ENCODE data around the gene L2HGDH. TPM values are rescaled to one million over a fixed set of nuclear protein-coding genes. Genes with fewer than 3 reads are reported as not detected.

The L2HGDH gene
- polyA plus RNA-seq, 3 donors: 0.11 to 0.86 (median 0.48) TPM

- no peak overlapping the region for H3K4me2 ChIP-seq (replicated peaks; ENCODE audit: extremely low read depth, low read length, poor library complexity, severe bottlenecking)
- Mint-ChIP-seq H3K9me3 (no peaks in the 10 kb centered on the region), H3K27me3 (ENCODE audit: low read depth in 3 of 3) (no peaks in the 10 kb centered on the region), H3K27ac (no peak overlapping the region), H3K36me3 (no peaks in the 10 kb centered on the region), H3K4me3 (no peak overlapping the region), H3K4me1 (no peaks in the 10 kb centered on the region)
- no peaks in the 10 kb centered on the region for H4K20me1 ChIP-seq (ENCODE audit: insufficient read depth, low read length)
- no peaks in the 10 kb centered on the region for H3K36me3 ChIP-seq (replicated peaks in 1 of 2; ENCODE audit: control insufficient read depth in 1 of 2, insufficient read depth in 2 of 2, low read length in 2 of 2)
- H3K9ac ChIP-seq (ENCODE audit: insufficient read depth, low read length, poor library complexity, severe bottlenecking): no peak overlapping the region
- no peak for TF ChIP-seq CTCF (IDR thresholded peaks at IDR 0.05)
- no peaks in the 10 kb centered on the region for H3K9me3 ChIP-seq (replicated peaks in 1 of 2; ENCODE audit: control insufficient read depth in 1 of 2, insufficient read depth in 1 of 2, low read length in 2 of 2)
- no peak overlapping the region for H3K4me3 ChIP-seq (replicated peaks in 1 of 3; ENCODE audit: low read depth in 2 of 3, low read length in 3 of 3)
- no peaks in the 10 kb centered on the region for H3K79me2 ChIP-seq (ENCODE audit: insufficient read depth, low read length)
- no peaks in the 10 kb centered on the region for H3K27me3 ChIP-seq (ENCODE audit: control insufficient read depth in 2 of 2, insufficient read depth in 2 of 2, low read length in 2 of 2)
- no peak overlapping the region for H2AFZ ChIP-seq (ENCODE audit: insufficient read depth, low read depth, low read length, poor library complexity, severe bottlenecking)
- no peaks in the 10 kb centered on the region for H3K4me1 ChIP-seq (ENCODE audit: control insufficient read depth in 1 of 2, insufficient read depth in 2 of 2, low read length in 2 of 2)
- DNase-seq: no peak
- intact Hi-C loops (cut with micrococcal nuclease): loop anchor here in 1 of 2 donors (10.0 kb wide), 1 partner anchor 1315 kb away; no protein-coding TSS in a partner anchor
- no peak overlapping the region for H3K27ac ChIP-seq (ENCODE audit: low read depth in 1 of 2, low read length in 2 of 2)
- no CpG with 5 or more reads among the region's 3 CpGs for WGBS (ENCODE audit: insufficient coverage)
These were observed 52.0 kb downstream of the L2HGDH start for GRCh38 chr14:50260072-50260471.

- Histone ChIP-seq H3K9ac (ENCODE audit: insufficient read depth, low read length, poor library complexity, severe bottlenecking) (no peak overlapping the region), H3K36me3 (replicated peaks in 1 of 2; ENCODE audit: control insufficient read depth in 1 of 2, insufficient read depth in 2 of 2, low read length in 2 of 2) (no peaks in the 10 kb centered on the region), H3K4me2 (replicated peaks; ENCODE audit: extremely low read depth, low read length, poor library complexity, severe bottlenecking) (no peak overlapping the region), H4K20me1 (ENCODE audit: insufficient read depth, low read length) (no peaks in the 10 kb centered on the region), H3K4me1 (ENCODE audit: control insufficient read depth in 1 of 2, insufficient read depth in 2 of 2, low read length in 2 of 2) (no peaks in the 10 kb centered on the region), H2AFZ (ENCODE audit: insufficient read depth, low read depth, low read length, poor library complexity, severe bottlenecking) (no peak overlapping the region), H3K79me2 (ENCODE audit: insufficient read depth, low read length) (no peaks in the 10 kb centered on the region), H3K27me3 (ENCODE audit: control insufficient read depth in 2 of 2, insufficient read depth in 2 of 2, low read length in 2 of 2) (no peaks in the 10 kb centered on the region), H3K9me3 (replicated peaks in 1 of 2; ENCODE audit: control insufficient read depth in 1 of 2, insufficient read depth in 1 of 2, low read length in 2 of 2) (no peaks in the 10 kb centered on the region), H3K4me3 (replicated peaks in 1 of 3; ENCODE audit: low read depth in 2 of 3, low read length in 3 of 3) (no peak overlapping the region), H3K27ac (ENCODE audit: low read depth in 1 of 2, low read length in 2 of 2) (no peak overlapping the region)
- Mint-ChIP-seq H3K4me3 (no peak overlapping the region), H3K9me3 (peaks cover 0 to 3% (median 0%) of the 10 kb centered on the region in 7 donors), H3K27ac (no peak overlapping the region), H3K27me3 (ENCODE audit: low read depth in 3 of 3) (peaks cover 0 to 1% (median 0%) of the 10 kb centered on the region in 3 donors), H3K4me1 (no peaks in the 10 kb centered on the region), H3K36me3 (peaks cover 4% of the 10 kb centered on the region in 2 donors)
- TF ChIP-seq CTCF (IDR thresholded peaks at IDR 0.05): no peak
- no CpG with 5 or more reads among the region's 2 CpGs for WGBS (ENCODE audit: insufficient coverage)
- intact Hi-C loops (cut with micrococcal nuclease): no loop called here
- DNase-seq: no peak
These were observed 54.3 kb downstream of the L2HGDH start for GRCh38 chr14:50257732-50258131.
